Measurements from ENCODE around the gene C6orf89. TPM values are rescaled to one million over a fixed set of nuclear protein-coding genes. Genes with fewer than 3 reads are reported as not detected.

C6orf89 gene, protein sequence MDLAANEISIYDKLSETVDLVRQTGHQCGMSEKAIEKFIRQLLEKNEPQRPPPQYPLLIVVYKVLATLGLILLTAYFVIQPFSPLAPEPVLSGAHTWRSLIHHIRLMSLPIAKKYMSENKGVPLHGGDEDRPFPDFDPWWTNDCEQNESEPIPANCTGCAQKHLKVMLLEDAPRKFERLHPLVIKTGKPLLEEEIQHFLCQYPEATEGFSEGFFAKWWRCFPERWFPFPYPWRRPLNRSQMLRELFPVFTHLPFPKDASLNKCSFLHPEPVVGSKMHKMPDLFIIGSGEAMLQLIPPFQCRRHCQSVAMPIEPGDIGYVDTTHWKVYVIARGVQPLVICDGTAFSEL
- total RNA-seq = 23.7 and 25.1 TPM in 2 replicates

DNA sequence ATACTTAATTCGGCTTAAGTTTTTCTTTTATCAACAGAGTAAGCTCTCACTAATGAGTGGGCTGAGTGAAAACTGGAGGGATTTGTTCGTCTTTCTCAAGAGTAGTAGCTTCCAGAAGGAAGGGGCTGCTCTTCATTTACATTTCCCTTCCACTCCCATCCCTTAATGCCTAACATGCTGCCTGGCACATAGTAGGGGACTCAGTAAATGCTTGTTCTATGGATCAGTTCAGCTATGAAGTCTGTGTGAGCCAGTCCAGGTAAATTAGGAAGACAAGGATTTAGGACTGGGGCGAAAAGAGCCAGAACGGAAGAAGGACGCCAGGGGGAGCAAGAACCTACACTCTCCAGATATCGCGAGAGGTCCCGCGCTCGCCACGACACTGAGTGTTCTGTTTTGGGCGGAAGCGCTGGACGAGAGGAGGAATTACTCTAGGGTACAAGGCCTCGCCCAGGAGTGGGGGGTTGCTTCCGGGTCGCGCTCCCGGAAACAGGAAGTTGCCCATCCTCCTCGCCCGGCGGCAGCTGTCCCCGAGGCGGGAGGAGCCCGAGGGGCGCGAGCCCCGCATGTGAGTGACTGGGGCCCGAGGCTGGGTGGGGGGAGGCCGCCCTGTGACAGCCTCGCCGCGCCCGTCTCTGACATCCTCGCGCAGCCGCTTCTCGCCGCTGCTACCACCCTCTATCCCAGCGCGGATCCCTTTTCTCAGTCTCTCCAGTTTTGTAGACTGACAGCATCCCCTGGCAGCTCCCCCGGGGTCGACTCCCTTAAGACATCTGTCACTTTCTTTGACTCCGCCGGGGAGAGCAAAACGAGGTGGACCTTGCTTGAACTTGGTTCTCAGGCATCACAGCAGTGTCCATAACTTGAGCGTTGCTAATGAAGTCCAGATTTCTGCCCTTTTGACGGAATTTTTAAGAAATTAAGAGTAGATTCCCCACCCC lies at the start of gene C6orf89:
C6orf89 (plus strand) TSS at position 492 of the 941 bp plus-strand sequence. CDS start 13,493 bp downstream, outside the sequence.

DNA sequence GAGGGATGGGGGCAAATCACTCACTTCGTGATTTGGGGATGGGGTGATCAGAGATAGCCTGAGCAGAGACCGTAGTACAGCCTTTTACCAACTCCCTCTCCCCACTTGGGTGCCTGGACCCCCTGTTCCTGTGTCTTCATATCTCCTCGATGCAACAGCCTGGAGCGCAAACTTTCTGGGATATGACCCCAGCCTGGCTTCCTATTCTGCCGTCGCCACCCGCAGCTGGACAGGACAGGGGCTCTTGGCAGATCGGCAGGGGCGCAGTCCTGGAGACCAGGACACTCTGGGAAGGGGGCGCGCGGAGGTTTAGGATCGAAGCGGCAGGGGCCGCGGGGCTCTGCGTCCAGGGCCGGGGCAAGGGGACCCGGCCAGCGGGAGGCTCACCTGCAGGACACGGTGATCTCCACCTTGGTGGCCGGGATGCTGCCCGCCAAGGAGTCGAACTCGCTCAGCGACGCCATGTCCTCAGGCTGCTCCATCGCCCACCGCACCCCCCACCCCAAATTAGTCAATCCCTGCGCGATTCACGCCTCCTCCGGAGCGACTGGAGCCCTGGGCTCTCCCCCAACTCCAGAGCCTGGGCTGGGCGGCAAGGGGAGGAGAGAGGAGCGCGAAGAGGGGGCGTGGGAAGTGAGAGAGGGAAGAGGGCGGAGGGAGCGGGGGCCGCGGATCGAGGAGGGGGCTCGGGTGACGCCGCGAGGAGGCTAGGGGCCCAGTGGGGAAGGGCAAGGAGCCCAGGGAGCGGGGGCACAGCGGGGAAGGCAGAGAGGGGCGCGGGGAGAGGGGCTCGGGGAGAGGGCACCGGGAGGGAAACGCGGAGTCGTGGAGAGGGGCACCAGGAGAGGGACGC lies 46.6 kb upstream of the C6orf89 start, which contains the start of gene CPNE5:
CPNE5 (minus strand) TSS at position 549 of the 853 bp plus-strand sequence; CDS start at position 482, 67 bp downstream.

DNA sequence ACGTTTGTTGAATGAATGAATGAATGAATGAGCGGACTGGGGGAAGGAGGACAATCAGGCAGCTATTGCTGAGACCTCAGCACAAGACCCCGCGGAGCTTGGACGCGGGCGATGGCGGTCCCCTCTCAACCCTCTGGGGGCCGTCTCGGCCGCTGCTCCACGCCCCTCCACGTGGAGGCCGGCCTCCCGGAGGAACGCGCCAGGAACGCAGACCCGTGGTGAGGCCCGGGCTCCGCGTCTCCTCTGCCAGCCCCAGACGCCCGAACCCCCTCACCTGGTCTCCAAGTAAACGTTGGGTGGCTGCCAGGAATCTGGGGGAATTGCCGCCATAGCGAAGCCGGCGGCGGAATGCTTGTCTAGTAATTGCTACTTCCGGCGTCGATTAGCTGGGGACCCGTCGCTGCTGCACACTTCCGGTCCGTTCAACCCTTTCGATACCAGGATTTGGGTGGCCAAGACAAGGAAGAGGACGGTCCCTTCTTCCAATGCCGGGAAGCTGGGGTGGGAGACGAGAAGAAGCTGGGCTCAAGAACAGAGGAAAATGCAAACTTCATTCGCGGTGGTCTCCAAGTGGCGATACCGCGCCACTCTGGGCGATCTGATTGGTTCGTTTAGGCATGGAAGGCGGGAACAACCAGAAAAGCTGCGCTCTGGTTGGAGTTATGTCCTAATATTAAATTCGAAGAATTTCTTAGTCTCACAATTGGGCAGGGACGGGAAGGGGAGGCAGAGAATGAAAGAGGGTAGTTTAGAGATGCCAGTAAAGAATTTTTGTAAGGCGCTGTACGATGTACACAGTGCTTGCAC lies 11.1 kb upstream of the C6orf89 start, which contains the start of gene PPIL1:
PPIL1 (minus strand) TSS at position 361 of the 807 bp plus-strand sequence; CDS start at position 330, 31 bp downstream.

DNA sequence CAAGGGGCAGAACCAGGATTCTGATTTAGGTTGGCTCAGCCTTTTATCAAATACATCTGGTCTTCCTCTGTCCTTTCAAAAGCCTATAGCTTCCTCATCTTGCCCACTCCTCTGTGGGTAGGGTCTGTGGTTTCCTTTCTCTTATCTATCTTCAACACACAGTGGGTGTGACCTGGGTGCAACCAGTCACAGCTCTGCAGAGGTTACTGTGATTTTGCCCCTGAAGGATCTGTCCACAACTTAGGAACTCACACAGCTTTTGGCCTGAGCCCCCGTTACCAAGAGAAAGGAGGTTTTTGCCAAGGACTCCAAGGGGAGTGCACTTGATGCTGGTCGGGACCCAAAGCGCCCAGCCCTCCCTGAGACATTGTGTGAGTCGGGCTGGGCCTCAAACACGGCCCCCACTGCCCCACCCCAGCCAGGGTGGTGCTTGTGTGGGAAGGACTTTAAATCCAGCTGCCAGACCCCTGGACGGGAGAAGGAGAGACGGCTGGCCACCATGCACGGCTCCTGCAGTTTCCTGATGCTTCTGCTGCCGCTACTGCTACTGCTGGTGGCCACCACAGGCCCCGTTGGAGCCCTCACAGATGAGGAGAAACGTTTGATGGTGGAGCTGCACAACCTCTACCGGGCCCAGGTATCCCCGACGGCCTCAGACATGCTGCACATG lies 68.6 kb downstream of the C6orf89 start, which contains the start of gene PI16:
PI16 (plus strand) TSS at position 477 of the 670 bp plus-strand sequence; CDS start at position 500, 23 bp downstream.

Other genes with a start within 250 kb of the C6orf89 start
- 141 and 160 TPM in 2 replicates for gene CDKN1A, start 207.2 kb upstream of the C6orf89 start, total RNA-seq
- under 0.01 TPM in 2 replicates for gene RAB44, start 188.1 kb upstream of the C6orf89 start, total RNA-seq
- 11.8 and 15.2 TPM in 2 replicates for gene CPNE5, start 46.5 kb upstream of the C6orf89 start, total RNA-seq
- gene PPIL1, start 11.1 kb upstream of the C6orf89 start, total RNA-seq = 28.0 and 38.3 TPM in 2 replicates
- gene PI16, start 68.8 kb downstream of the C6orf89 start, total RNA-seq = under 0.01 and 3.5 TPM in 2 replicates
- gene MTCH1, start 100.2 kb downstream of the C6orf89 start, total RNA-seq = 270 and 308 TPM in 2 replicates
- gene FGD2, start 119.7 kb downstream of the C6orf89 start, total RNA-seq = not detected in 2 replicates

Measured in endothelial cell of coronary artery (primary cell).